NCI-H1436 (cell line): ENCODE measurements around the gene TTC32.

Experiments used
- DNase-seq: peaks from one replicate; lab custom pipeline; 2025; lab: John Stamatoyannopoulos, UW

The TTC32 gene

DNA sequence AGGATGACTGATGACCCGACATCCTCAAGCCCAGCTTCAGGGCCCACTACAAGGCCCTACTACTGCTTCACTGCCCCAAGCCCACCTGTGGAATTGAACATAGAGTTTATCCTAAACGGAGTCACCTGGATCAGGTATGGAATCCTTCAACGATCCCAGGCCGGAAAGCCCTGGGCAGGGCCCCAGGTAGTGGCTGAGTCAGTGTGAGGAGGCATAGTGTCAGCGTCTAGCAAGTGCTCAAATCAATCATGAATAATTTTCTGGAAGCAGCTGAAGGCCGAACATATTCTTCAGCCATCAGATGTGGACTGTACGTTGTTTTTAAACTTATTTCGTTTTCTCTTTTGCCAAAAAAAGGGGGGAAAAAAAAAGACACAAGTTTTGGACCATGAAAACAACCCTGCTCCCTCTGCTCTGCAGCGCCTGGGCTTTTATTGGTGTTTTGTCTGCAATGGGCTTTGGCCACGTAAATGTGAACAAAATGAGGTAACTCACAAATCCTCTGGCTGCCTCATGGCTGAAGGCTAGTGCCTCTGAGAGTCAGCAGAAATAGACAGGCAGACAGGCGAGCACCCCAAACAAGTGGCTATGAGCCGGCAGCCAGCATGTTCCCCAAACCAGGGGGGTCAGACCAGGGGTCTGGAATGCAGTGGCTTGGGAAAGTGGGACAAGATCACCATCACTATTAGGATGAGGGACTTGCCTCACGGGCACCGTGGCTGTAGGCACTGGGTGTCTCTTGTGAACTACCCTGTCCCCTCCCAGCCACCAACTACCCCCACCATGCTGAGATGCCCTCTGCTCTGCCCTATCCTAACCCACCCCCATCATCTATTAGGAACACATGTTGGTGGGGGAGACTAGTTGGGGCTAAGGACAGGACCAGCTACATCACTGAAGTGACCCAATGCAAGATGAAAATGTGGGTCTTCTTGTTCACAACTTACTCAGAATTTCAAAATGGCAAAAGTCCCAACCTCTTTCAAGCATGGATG, 51.4 kb downstream of the TTC32 start:
- DNase-seq = no peak

GRCh38 chr2:19848952-19849351, 52.8 kb downstream of the TTC32 start:
- DNase-seq = no peak

- DNase-seq = no peak
These were observed 53.6 kb downstream of the TTC32 start for GRCh38 chr2:19848029-19848750.

DNA sequence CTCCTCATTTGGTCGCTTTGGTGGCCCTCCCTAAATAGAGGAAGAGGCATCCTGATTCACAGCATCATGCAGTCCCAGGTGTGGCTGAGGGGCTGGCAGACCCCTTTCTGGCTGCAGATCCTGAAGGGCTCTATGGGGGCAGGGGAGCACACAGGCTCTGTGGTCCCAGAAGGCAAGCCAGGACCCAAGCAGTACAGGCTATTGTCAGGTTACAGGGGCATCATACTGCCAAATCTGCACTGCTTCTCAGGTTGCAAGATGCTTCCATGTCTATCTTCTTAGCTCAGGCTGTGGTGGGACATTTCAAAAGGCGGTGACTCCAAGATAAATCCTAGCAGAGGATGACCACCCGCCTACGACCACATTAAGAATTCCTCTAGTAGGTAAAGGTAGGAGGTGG, 54.3 kb downstream of the TTC32 start:
- DNase-seq = no peak
